GM12878 (cell line): ENCODE results near the gene TKFC. TPM values are rescaled to one million over a fixed set of nuclear protein-coding genes. Genes with fewer than 3 reads are reported as not detected.
A peak's percentile ranks its signal among the peaks of the same experiment; 100 is the strongest.

Experiments used
- BCLAF1 ChIP-seq: fragments of 450-650 bp; IDR thresholded peaks from 2 replicates; pipeline ENCODE4 v1.6.1; 2017; ENCODE audit warnings: antibody characterized with exemption, mild to moderate bottlenecking, moderate library complexity
- CREB1 ChIP-seq: IDR thresholded peaks from 2 replicates; pipeline ENCODE4 v1.6.1; 2012; ENCODE audit warnings: low read depth, mild to moderate bottlenecking, inconsistent platforms
- CTCF ChIP-seq, 3 experiments: IDR thresholded peaks in 2 of 3; conservative IDR thresholded peaks in 1 of 3; 2 replicates each; pipeline ENCODE4 v1.5.1; 2011; ENCODE audit warnings: low read depth in 3 of 3, low read length in 3 of 3, mild to moderate bottlenecking in 3 of 3, control low read depth in 2 of 3, moderate library complexity in 2 of 3, inconsistent platforms in 1 of 3, mixed read lengths in 1 of 3; ENCODE audit not compliant: control insufficient read depth in 2 of 3, insufficient read depth in 1 of 3; ENCODE audit errors: extremely low read depth in 1 of 3
- CUX1 ChIP-seq: IDR thresholded peaks from 2 replicates; pipeline ENCODE4 v1.6.1; 2012; ENCODE audit warnings: improper control_type of control experiment, low read depth, low read length; ENCODE audit not compliant: insufficient replicate concordance
- EP300 ChIP-seq, 2 experiments: fragments of 150-350 bp in 1 of 2; IDR thresholded peaks; 2 replicates each; pipeline ENCODE4 v1.6.1; 2011 to 2012; ENCODE audit warnings: low read depth in 2 of 2, low read length in 2 of 2, borderline replicate concordance in 1 of 2, improper control_type of control experiment in 1 of 2, inconsistent platforms in 1 of 2; ENCODE audit not compliant: control insufficient read depth in 1 of 2
- HDAC6 ChIP-seq: fragments of 200-600 bp; sonication (generic); IDR thresholded peaks from one replicate; pipeline ENCODE4 v1.8.0; 2017; ENCODE audit warnings: antibody characterized with exemption; ENCODE audit not compliant: unreplicated experiment
- MYC ChIP-seq: IDR thresholded peaks from 2 replicates; pipeline ENCODE4 v1.6.1; 2011; ENCODE audit warnings: mild to moderate bottlenecking, low read length, moderate library complexity, inconsistent platforms; ENCODE audit not compliant: insufficient read depth, insufficient replicate concordance, insufficient read length, severe bottlenecking
- PML ChIP-seq: IDR thresholded peaks from 2 replicates; pipeline ENCODE4 v1.6.1; 2012; ENCODE audit warnings: low read length, inconsistent platforms
- POU2F2 ChIP-seq: IDR thresholded peaks from 3 replicates; pipeline ENCODE4 v1.6.1; 2011; ENCODE audit warnings: low read depth, mild to moderate bottlenecking, low read length, borderline replicate concordance
- RCOR1 ChIP-seq: conservative IDR thresholded peaks from 2 replicates; pipeline ENCODE4 v1.6.1; 2012; ENCODE audit warnings: low read depth, low read length, improper control_type of control experiment
- polyA plus RNA-seq, 11 experiments: library from polyadenylated mRNA; depleted of rRNA in 4 of 11; unstranded in 6 of 11; stranded (reverse) in 5 of 11; fragments of >200 nt; fragmentation: Nextera tagmentation in 4 of 11; fragmentation: Illumina TruSeq in 1 of 11; extraction: Ambion mirVana in 4 of 11; extraction: Trizol in 1 of 11; gene quantifications; 1 replicate in 1 of 11; 2 replicates in 10 of 11; pipeline versions ENCODE4 v1.2.1 to v1.2.3, GENCODE V29; 2011 to 2016; ENCODE audit warnings: inconsistent platforms in 2 of 11, missing spikeins in 2 of 11, low read depth in 1 of 11
- total RNA-seq, 4 experiments: library from RNA; depleted of rRNA in 3 of 4; stranded (reverse); fragments of >200 nt in 3 of 4; fragmentation: Illumina TruSeq in 1 of 4; extraction: Trizol in 1 of 4; gene quantifications; 2 replicates each; pipeline versions ENCODE4 v1.2.1 to v1.2.3, GENCODE V29; 2013 to 2021
- TF ChIP-seq, protein P1 (sequence below): fragments of 450-650 bp; IDR thresholded peaks from 2 replicates; pipeline ENCODE4 v1.6.1; 2017; ENCODE audit warnings: mild to moderate bottlenecking, moderate library complexity

Gene TKFC
- total and polyA plus RNA-seq, 10 of the 15 experiments (the other 5 are each of a cell fraction or from before 2014, with no cell fraction given), result 2.4 to 113 (median 59.0) TPM

DNA sequence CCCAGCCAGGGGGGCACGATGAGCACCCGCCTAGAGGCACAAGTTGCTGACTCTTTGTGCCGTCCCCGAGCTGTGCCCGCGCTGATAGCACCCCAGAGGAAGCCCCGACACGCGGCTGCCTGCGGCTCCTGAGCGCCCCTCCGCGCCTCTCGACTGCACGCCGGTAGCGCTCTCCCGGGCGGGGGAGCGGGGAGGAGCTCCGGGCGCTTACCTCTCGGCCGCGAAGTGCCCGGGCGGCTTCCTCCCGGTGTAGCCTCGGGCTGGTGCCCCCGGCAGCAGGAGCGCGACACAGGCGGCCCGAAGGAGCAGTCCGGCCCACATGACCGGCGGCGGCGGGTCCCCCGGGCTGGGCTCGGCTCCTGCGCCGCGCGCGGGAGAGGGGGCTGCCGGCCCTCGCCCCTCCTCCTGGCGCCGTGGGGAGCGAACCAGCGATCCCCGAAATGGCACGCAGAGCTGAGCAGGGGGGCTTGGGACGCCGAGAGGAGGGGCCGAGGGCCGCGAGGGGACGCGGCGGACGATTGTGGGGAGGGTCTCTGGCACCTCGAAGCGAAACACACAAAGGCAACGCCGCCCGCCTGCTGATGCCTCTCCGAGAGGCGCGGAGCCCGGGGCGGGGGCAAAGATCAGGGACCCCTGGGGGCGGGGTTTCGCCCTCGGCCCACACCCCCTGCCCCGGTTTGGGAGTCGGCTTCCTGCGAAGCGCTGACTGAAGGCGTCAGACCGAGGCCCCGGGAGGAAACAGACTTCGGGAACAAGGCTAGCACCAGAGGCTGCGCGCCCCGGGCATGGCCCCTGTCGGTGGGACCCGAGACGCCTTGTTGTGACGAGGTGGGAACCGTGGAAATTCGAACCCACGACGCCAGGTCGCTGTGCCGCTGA lies 38.1 kb upstream of the TKFC start, which contains the start of gene VWCE (continued):
- TF ChIP-seq CUX1 (no peak), HDAC6 (peak; percentile 66), POU2F2 (0 out of 3 replicates have a peak, but pooled peaks have one; percentile 23), CTCF (IDR thresholded peaks at IDR 0.05 in 2 of 3, conservative IDR thresholded peaks at IDR 0.05 in 1 of 3; ENCODE audit: control insufficient read depth in 2 of 3, extremely low read depth in 1 of 3, insufficient read depth in 1 of 3, low read depth in 3 of 3, low read length in 3 of 3) (peak; percentile 44 to 57 (median 45); a peak in 5 of 6 replicates), RCOR1 (no peak), EP300 (IDR thresholded peaks at IDR 0.05; ENCODE audit: borderline replicate concordance in 1 of 2, control insufficient read depth in 1 of 2, low read depth in 2 of 2, low read length in 2 of 2) (no peak), PML (peak; percentile 37; the same call in 1 of the 2 replicates), CREB1 (no peak), BCLAF1 (no peak), MYC (no peak)
- TF ChIP-seq, protein P1, sequence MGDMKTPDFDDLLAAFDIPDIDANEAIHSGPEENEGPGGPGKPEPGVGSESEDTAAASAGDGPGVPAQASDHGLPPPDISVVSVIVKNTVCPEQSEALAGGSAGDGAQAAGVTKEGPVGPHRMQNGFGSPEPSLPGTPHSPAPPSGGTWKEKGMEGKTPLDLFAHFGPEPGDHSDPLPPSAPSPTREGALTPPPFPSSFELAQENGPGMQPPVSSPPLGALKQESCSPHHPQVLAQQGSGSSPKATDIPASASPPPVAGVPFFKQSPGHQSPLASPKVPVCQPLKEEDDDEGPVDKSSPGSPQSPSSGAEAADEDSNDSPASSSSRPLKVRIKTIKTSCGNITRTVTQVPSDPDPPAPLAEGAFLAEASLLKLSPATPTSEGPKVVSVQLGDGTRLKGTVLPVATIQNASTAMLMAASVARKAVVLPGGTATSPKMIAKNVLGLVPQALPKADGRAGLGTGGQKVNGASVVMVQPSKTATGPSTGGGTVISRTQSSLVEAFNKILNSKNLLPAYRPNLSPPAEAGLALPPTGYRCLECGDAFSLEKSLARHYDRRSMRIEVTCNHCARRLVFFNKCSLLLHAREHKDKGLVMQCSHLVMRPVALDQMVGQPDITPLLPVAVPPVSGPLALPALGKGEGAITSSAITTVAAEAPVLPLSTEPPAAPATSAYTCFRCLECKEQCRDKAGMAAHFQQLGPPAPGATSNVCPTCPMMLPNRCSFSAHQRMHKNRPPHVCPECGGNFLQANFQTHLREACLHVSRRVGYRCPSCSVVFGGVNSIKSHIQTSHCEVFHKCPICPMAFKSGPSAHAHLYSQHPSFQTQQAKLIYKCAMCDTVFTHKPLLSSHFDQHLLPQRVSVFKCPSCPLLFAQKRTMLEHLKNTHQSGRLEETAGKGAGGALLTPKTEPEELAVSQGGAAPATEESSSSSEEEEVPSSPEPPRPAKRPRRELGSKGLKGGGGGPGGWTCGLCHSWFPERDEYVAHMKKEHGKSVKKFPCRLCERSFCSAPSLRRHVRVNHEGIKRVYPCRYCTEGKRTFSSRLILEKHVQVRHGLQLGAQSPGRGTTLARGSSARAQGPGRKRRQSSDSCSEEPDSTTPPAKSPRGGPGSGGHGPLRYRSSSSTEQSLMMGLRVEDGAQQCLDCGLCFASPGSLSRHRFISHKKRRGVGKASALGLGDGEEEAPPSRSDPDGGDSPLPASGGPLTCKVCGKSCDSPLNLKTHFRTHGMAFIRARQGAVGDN, result peak; percentile 32; the same call in 1 of the 2 replicates
